ENCODE data around the gene RUSC1. TPM values are rescaled to one million over a fixed set of nuclear protein-coding genes. Genes with fewer than 3 reads are reported as not detected.
A peak's percentile ranks its signal among the peaks of the same experiment; 100 is the strongest.

RUSC1 gene
- total and polyA plus RNA-seq, 2 of the 8 experiments (the other 6 are each of a cell fraction or from before 2014, with no cell fraction given): 54.6 to 90.4 TPM

GRCh38 chr1:155325603-155325893, 4.9 kb downstream of the RUSC1 start:
- ChIA-PET POLR2A (ENCODE audit: partially characterized antibody) (interaction anchor here (1.3 to 1.6 kb wide), 2 partner anchors 118 to 125 kb away, joined by 5 to 7 read pairs; partner anchors contain the start of genes MTX1 and THBS3), CTCF (ENCODE audit: partially characterized antibody) (interaction anchor here (0.8 to 15.0 kb wide), 7 partner anchors 9 to 133 kb away, joined by 3 to 227 read pairs (median 7); partner anchors contain the start of gene ENTREP3)
- H4K20me1 ChIP-seq (replicated peaks in 1 of 2; ENCODE audit: control insufficient read depth in 1 of 2, insufficient read depth in 2 of 2, low read length in 2 of 2): peaks cover 7 to 8% of the 10 kb centered on the region in 2 experiments
- no peak overlapping the region for H2BK15ac ChIP-seq (ENCODE audit: low read length)
- H3K4ac ChIP-seq (replicated peaks; ENCODE audit: insufficient read length, low read depth, low read length): no peak overlapping the region
- H3K18ac ChIP-seq (ENCODE audit: extremely low read depth, low read length): peak overlapping the region; percentile 41; the same call in 1 of the 2 replicates
- H3K23ac ChIP-seq (ENCODE audit: insufficient read length): no peak overlapping the region
- 78% methylated on average over 6 of the region's 6 CpGs; no CpG with 5 or more reads in 1 of the 2 experiments for WGBS, 2 experiments (ENCODE audit: extremely low coverage in 1 of 2, insufficient coverage in 1 of 2, insufficient read length in 1 of 2, insufficient replicate concordance in 2 of 2, low coverage in 1 of 2, low lambda C conversion rate in 2 of 2, missing lambda C conversion rate in 1 of 2)
- peaks cover 4 to 26% (median 12%) of the 10 kb centered on the region in 4 experiments; a peak in 6 of 7 replicates for H3K4me1 ChIP-seq (replicated peaks in 1 of 4; ENCODE audit: control insufficient read depth in 3 of 4, insufficient read depth in 4 of 4, low read length in 3 of 4)
- DNase-seq (ENCODE audit: low read depth in 1 of 2, low spot score in 2 of 2): no peak
- H4K91ac ChIP-seq (replicated peaks; ENCODE audit: insufficient read length, low read length): peak overlapping the region; percentile 30
- H3K4me3 ChIP-seq (ENCODE audit: extremely low read depth in 1 of 4, insufficient read depth in 2 of 4, low read depth in 3 of 4, low read length in 4 of 4): peak overlapping the region; percentile 82 to 95 (median 90)
- H2BK120ac ChIP-seq (replicated peaks; ENCODE audit: low read depth, low read length): no peak overlapping the region
- no peak overlapping the region for H3K27ac ChIP-seq (ENCODE audit: low read depth, low read length)
- H2AK5ac ChIP-seq (ENCODE audit: low read depth, low read length): no peak overlapping the region
- H4K5ac ChIP-seq (ENCODE audit: insufficient read length, low read depth, low read length): no peak overlapping the region
- peaks cover 0 to 24% (median 3%) of the 10 kb centered on the region in 4 experiments; a peak in 7 of 8 replicates for H3K36me3 ChIP-seq (ENCODE audit: control insufficient read depth in 2 of 4, insufficient read depth in 4 of 4, low read length in 3 of 4)
- 0 out of 2 replicates have a peak overlapping the region, but pooled peaks have one; percentile 10 for H2BK20ac ChIP-seq (ENCODE audit: low read length)
- H3K27me3 ChIP-seq (replicated peaks in 1 of 4; ENCODE audit: control insufficient read depth in 3 of 4, extremely low read depth in 1 of 4, insufficient read depth in 3 of 4, low read length in 3 of 4): peaks cover 0 to 5% (median 3%) of the 10 kb centered on the region in 4 experiments; a peak in 4 of 7 replicates
- no peak overlapping the region for H2AFZ ChIP-seq (ENCODE audit: low read length)
- peak overlapping the region; percentile 89; the same call in 1 of the 2 replicates for H4K8ac ChIP-seq (ENCODE audit: extremely low read depth, insufficient read depth, low read length)
- peak overlapping the region in 3 of 4 experiments; percentile 36 to 54 (median 38); a peak in 5 of 7 replicates for H3K9ac ChIP-seq (replicated peaks in 1 of 4; ENCODE audit: extremely low read depth in 1 of 4, low read depth in 3 of 4, low read length in 3 of 4)
- H3K9me3 ChIP-seq (ENCODE audit: insufficient read depth in 2 of 2, low read depth in 1 of 2, low read length in 1 of 2): no peaks in the 10 kb centered on the region
- H2BK12ac ChIP-seq (ENCODE audit: low read depth, low read length): no peak overlapping the region
- H3K79me1 ChIP-seq (ENCODE audit: low read depth, low read length): peaks cover 4% of the 10 kb centered on the region
- FAIRE-seq: no peak
- H3K23me2 ChIP-seq (ENCODE audit: low read depth, low read length): peaks cover 16% of the 10 kb centered on the region; the same call in 1 of the 2 replicates
- peaks cover 0 to 4% of the 10 kb centered on the region in 2 experiments; a peak in 1 of 4 replicates for H3K79me2 ChIP-seq (ENCODE audit: control insufficient read depth in 1 of 2, insufficient read depth in 2 of 2, low read length in 2 of 2)
- H3K56ac ChIP-seq (replicated peaks; ENCODE audit: insufficient read length, low read depth, low read length): no peak overlapping the region
- no peak overlapping the region for H3K14ac ChIP-seq (ENCODE audit: insufficient read length)
- peak overlapping the region; percentile 66; the same call in 1 of the 2 replicates for H2BK5ac ChIP-seq (ENCODE audit: low read depth, low read length)
- H3K4me2 ChIP-seq (ENCODE audit: insufficient read depth in 1 of 2, low read depth in 2 of 2, low read length in 2 of 2): peak overlapping the region; percentile 73 to 97
- TF ChIP-seq SIX5 (IDR thresholded peaks at IDR 0.05; ENCODE audit: low read depth, low read length) (no peak), NRF1 (IDR thresholded peaks at IDR 0.05; ENCODE audit: low read depth, low read length) (no peak), ASH2L (IDR thresholded peaks at IDR 0.05; ENCODE audit: low read length) (no peak), CHD2 (IDR thresholded peaks at IDR 0.05; ENCODE audit: low read length) (no peak), ATF3 (IDR thresholded peaks at IDR 0.05; ENCODE audit: insufficient read depth, low read depth, low read length) (no peak), RFX5 (IDR thresholded peaks at IDR 0.05; ENCODE audit: borderline replicate concordance, low read depth, low read length) (no peak), POLR2AphosphoS5 (IDR thresholded peaks at IDR 0.05; ENCODE audit: low read depth, low read length) (no peak), CTBP2 (IDR thresholded peaks at IDR 0.05; ENCODE audit: borderline replicate concordance, insufficient read depth, insufficient read length, low read length) (no peak), HDAC2 (IDR thresholded peaks at IDR 0.05; ENCODE audit: borderline replicate concordance in 1 of 2, low read depth in 2 of 2, low read length in 2 of 2) (no peak), CHD1 (IDR thresholded peaks at IDR 0.05; ENCODE audit: low read depth, low read length) (no peak)
